Measurements from ENCODE around the gene ANXA2.
"Not testable (repeated sequence)": the region's sequence is repeated elsewhere in the genome, so short reads cannot be mapped to it uniquely, and the experiment has no call there.

ANXA2 gene

GRCh38 chr15:60411774-60412425 lies 14.1 kb upstream of the ANXA2 start:
- DNase-seq (ENCODE audit: low read depth in 1 of 2, low spot score in 1 of 2), result no peak

- DNase-seq (ENCODE audit: low read depth in 1 of 2, low spot score in 1 of 2), result not testable (repeated sequence)
Observed at GRCh38 chr15:60410350-60410749, 12.6 kb upstream of the ANXA2 start.

GRCh38 chr15:60408463-60408981 lies 10.7 kb upstream of the ANXA2 start:
- no peak for DNase-seq (ENCODE audit: low read depth in 1 of 2, low spot score in 1 of 2)

- DNase-seq (ENCODE audit: low read depth in 1 of 2, low spot score in 1 of 2), result no peak
Observed at GRCh38 chr15:60407415-60407805, 9.6 kb upstream of the ANXA2 start.

- no peak for DNase-seq (ENCODE audit: low read depth in 1 of 2, low spot score in 1 of 2)
Observed at GRCh38 chr15:60406513-60407414, 9.0 kb upstream of the ANXA2 start.

GRCh38 chr15:60405399-60405798 lies 7.6 kb upstream of the ANXA2 start:
- no peak for DNase-seq (ENCODE audit: low read depth in 1 of 2, low spot score in 1 of 2)

GRCh38 chr15:60404351-60404750 lies 6.6 kb upstream of the ANXA2 start:
- not testable (repeated sequence) for DNase-seq (ENCODE audit: low read depth in 1 of 2, low spot score in 1 of 2)

GRCh38 chr15:60400944-60401343 lies 3.2 kb upstream of the ANXA2 start:
- DNase-seq (ENCODE audit: low read depth in 1 of 2, low spot score in 1 of 2), result no peak

- DNase-seq (ENCODE audit: low read depth in 1 of 2, low spot score in 1 of 2), result no peak
Observed at GRCh38 chr15:60399931-60400330, 2.1 kb upstream of the ANXA2 start.

- no peak for DNase-seq (ENCODE audit: low read depth in 1 of 2, low spot score in 1 of 2)
Observed at GRCh38 chr15:60399246-60399915, 1.6 kb upstream of the ANXA2 start.

- peak in 1 of 2 donors; percentile 38 for DNase-seq (ENCODE audit: low read depth in 1 of 2, low spot score in 1 of 2)
Observed at GRCh38 chr15:60396958-60397771, 621 bp downstream of the ANXA2 start.

GRCh38 chr15:60396560-60396957 lies 1.2 kb downstream of the ANXA2 start:
- DNase-seq (ENCODE audit: low read depth in 1 of 2, low spot score in 1 of 2), result no peak

GRCh38 chr15:60396100-60396499 lies 1.7 kb downstream of the ANXA2 start:
- DNase-seq (ENCODE audit: low read depth in 1 of 2, low spot score in 1 of 2), result no peak

GRCh38 chr15:60395276-60396011 lies 2.3 kb downstream of the ANXA2 start:
- DNase-seq (ENCODE audit: low read depth in 1 of 2, low spot score in 1 of 2), result no peak

GRCh38 chr15:60394689-60395097 lies 3.1 kb downstream of the ANXA2 start:
- DNase-seq (ENCODE audit: low read depth in 1 of 2, low spot score in 1 of 2), result no peak

- DNase-seq (ENCODE audit: low read depth in 1 of 2, low spot score in 1 of 2), result no peak
Observed at GRCh38 chr15:60392986-60393790, 4.6 kb downstream of the ANXA2 start.

- DNase-seq (ENCODE audit: low read depth in 1 of 2, low spot score in 1 of 2), result no peak
Observed at GRCh38 chr15:60392601-60392985, 5.2 kb downstream of the ANXA2 start.

GRCh38 chr15:60391722-60392315 lies 6.0 kb downstream of the ANXA2 start:
- no peak for DNase-seq (ENCODE audit: low read depth in 1 of 2, low spot score in 1 of 2)

All from activated CD4-positive, alpha-beta T cell treated with anti-CD3 and anti-CD28 coated beads, Interleukin-2, amount 50 U/mL, for 24 hours (primary cell).